ENCODE results near the gene PODXL2.

PODXL2 gene

DNA sequence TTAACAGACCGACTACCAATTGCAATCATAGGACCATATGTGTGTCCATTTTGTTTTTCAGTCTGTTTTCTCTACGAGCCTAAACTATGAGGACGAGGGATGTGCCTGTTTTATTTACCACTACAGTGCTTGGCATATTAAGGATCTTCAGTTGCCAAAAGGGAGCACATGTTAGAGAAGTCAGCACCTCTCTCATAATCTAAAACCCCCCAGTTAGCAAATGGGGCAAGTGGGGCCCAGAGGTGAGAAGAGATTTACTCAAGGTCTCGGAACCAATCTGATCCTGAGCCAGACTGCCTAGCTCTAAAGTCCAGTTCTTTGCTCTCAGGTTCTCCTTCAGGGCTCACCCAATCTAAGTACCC lies 578 bp upstream of the PODXL2 start:
- no peak for DNase-seq (ENCODE audit: low read depth in 2 of 3, low spot score in 1 of 3)

DNA sequence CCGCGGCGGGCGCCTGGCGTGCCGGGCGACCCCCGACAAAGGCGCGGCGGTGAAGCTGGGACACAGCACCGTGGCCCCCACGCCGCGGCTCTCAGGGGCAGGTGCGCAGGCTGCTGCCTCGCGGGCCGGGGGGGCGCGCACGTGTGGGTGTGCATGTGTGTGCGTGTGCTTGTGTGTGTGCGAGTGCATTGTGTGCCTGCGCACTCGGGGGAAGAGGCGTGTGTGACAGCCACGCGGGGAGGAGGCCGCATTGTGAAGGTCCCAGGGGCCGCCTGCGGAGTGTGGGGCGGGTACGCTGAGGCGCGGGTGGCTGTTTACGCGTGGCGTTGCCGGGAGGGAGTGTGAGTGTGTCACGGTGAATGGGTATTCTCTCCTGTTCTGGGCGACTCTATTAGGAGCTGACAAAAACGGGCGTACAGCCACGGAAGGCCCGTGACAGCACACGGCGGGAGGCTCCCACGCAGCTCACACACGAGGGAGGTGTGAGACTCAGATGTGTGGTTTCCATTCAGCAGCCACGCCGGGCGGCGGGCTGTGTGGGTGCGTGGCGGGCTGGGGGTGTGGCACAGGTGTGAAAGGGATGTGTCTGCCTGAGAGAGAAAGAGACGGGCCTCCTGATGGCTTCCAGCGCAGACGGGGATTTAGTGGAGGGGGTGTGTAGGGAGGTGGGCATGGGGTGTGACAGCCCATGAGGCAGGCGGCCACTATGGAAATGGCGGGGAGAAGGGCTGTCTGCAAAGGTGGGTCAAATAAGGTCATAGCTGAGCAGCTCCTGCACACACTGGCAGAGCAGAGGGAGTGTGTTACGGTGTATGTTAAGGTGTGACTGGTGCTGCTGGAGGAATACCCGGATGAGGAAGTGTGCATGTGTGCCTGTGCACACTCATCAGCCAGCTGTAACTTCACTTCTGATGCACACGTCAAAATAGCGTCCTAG lies 750 bp downstream of the PODXL2 start:
- DNase-seq (ENCODE audit: low read depth in 2 of 3, low spot score in 1 of 3) = no peak

DNA sequence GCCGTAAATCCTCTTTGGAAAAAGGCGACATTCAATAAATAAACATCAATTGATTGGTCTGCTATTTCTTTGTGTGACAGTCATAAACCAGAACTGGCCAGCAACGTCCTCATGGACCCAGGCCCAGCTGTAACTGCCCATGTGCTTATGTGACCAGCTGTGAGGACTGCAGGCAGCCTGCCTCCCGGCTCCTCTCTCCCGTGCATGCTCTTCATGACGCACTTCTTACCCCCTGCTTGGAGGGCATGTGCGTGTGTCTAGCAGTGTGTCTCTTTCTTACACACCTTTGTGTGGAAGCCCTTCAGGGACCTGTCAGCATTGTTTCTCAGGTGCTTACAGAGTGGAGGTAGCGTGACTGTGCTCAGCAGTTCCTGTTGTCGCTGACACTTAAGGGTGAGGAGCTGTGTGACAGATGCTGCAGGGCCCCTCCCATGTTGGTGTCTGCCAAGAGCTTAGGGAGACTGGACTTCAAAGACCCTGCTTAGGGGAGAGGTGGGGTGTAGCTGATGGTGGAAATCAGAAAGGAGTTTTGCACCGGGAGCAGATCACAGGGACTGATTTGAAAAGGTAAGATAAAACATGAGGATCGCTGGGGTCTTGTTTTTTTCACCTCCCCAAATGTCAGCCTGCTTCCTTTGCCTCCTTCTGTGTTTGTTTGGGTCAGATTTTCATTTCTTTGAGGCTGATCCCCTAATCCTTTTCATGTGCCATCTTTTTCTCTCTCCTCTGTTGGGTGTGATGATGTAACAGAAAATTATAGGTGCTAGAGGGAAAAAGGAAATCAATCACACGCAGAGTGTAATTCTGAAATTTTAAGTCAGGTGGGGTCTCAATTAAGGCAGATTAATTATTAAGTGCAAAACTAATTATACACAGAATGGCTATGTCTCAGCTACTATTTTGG lies 2.1 kb downstream of the PODXL2 start:
- no peak for DNase-seq (ENCODE audit: low read depth in 2 of 3, low spot score in 1 of 3)

DNA sequence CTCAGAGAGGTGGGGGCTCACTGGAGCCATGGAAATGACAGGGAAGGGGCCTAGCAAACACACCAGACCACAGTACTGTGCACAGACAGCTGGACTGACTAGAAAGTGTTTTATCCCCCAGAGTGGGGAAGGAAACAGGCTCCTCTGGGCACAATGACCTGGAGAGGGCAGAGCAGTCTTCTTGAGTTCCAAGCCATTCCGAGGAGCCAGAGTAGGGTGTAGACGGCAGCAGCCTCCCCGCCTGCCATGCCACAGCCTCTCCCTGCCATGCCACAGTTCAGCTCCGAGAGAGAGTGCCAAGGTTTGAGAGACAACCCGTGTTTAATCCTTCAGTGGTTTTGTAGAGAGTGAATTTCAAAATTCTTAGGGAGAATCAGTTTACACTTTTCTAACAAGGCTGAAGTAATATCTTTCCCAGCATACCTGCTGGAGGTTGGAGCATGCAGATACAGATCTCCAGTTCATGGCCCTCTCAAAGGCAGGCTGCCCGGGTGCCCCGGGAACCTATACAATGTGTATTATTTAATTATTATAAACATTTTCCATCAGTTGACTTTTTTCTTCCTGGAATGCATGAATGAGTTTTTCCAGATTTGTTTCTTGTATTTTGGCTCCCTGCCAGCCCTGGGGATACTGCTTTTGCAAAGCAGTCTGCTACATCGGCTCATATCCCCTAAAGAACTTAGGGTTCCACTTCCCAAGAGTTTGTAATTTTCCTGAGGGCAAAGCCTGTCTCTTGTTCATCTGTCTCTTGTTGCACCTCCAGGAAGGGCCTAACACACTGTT lies 3.2 kb downstream of the PODXL2 start:
- no peak for DNase-seq (ENCODE audit: low read depth in 2 of 3, low spot score in 1 of 3)

DNA sequence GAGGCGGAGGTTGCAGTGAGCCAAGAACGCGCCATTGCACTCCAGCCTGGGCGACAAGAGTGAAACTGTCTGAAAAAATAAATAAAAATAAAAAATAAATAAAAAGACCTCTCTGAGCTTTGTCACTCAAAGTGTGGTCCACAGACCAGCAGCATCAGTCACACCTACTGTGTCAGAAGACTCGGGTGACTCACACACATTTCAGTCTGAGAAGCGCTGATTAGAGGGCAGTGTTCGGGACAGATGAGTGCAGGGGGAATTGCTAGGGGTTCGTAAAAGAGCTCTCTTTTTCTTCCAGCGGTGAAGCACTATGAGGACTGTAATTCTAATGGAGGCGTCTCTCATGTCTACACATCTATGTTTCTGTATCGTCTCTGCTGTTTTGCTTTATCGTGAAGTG lies 5.7 kb downstream of the PODXL2 start:
- DNase-seq (ENCODE audit: low read depth in 2 of 3, low spot score in 1 of 3) = no peak

DNA sequence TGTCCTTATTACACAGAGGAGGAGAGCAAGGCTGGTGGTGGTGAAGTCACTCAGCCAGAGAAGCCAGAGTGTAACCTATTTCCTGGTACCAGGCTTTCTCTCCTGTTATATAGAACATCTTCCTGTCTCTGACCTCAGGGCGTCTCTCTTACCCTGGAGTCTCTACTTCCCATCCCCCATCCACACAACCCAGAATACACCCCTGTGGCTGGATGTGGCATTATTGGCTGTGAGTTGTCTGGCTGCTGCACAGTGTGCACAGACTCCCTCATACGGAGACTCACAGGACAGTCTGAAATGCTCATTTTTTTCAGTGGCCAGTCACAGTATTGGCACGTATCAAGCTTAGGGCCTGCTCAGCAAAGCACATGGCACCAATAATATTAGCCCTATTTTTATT lies 8.6 kb downstream of the PODXL2 start:
- DNase-seq (ENCODE audit: low read depth in 2 of 3, low spot score in 1 of 3) = peak in 1 of 3 donors; percentile 10

DNA sequence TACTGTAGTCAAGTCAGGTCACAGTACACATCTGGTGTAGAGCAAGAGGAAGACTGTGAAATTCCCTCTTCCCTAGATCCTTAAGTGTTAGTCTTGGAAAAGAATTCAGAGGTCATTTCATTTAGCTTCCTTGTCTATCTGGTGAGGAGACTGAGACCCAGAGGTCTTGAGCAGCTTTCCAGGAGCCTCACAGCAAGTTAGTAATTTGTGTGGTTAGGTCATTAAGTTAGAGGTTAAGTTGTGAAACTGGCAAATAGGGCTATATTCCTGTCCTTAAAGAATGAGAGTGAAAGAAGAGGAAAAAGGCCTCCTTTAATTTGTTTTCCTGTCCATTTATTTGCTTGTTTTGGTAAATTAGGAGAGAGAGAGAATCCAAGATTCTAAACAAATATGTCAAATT lies 9.0 kb downstream of the PODXL2 start:
- DNase-seq (ENCODE audit: low read depth in 2 of 3, low spot score in 1 of 3) = no peak

DNA sequence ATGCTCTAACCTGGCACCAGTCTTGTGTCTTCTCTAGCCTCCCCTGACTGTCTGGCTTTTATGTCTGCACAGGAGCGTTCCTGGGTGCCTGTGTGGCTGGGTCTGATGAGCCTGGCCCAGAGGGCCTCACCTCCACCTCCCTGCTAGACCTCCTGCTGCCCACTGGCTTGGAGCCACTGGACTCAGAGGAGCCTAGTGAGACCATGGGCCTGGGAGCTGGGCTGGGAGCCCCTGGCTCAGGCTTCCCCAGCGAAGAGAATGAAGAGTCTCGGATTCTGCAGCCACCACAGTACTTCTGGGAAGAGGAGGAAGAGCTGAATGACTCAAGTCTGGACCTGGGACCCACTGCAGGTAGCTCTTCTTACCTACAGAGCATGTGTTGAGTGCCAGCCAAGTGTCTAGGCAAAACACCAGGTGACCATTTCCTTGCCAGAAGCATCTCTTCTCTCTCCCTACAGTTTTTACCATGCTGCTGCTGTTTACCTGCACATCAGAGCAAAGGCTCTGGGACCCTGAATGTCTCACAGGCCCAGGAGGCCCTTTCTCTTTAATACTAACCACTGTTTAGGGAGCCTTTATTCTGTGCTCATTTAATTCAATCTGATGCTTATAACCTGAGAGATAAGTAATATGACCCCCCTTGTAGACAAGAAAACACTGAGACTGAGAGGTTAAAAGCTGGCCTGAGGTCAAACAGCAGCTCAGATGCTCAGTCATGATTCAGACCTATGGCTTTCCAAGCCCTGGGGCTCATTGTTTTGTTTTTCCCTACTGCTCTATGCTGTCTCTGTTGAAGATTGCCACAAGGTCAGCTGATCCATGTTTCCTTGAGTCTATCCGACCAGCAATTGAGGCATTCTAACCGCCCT lies 10.4 kb downstream of the PODXL2 start:
- no peak for DNase-seq (ENCODE audit: low read depth in 2 of 3, low spot score in 1 of 3)

DNA sequence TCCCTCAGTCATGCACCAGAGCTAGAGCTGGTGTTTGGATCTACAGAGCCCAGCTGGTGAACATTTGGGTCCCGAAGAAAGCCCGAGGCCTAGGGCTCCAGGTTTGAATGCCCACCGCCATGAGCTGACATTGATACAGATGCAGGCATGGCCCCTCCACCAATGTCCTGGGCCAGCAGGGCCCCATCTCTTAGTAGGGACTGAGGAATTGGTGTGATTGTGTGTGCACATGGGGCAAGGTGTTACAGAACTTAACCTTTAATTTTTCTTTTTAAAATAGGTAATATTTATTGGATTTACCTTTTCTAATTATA lies 11.0 kb downstream of the PODXL2 start:
- no peak for DNase-seq (ENCODE audit: low read depth in 2 of 3, low spot score in 1 of 3)

DNA sequence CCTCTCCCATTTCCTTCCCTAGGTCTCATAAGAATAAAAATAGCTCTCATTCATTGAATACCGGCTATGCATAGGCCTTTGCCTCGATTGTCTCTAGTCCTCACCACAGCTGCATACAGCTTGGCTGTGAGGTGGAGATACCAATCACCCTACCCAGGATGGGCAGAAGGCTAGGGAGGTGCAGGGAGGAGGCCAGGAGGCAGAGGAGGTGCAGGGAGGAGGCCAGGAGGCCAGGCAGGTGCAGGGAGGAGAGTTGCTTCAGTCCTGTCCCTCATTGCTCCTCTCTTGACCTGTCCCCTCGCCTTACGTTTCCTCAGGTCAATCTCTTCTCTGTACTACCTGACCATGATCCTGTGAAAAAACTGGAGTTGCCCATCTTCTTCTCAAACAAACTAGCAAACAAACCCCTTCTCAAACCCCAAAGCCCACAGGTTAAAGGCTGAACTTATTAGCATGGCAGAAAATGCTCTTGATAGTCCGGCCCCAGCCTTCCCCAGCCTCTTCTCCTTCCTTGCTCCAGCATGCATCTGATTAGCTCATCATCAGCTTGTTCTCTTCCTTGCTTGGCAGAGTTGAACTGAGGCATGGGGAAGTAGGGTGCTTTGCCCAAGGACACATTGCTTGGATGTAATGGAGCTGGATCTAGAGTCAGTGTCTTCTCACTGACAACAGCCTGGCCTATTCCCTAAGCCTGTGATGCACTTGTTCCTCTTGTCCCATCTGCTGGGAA lies 15.8 kb downstream of the PODXL2 start:
- no peak for DNase-seq (ENCODE audit: low read depth in 2 of 3, low spot score in 1 of 3)

DNA sequence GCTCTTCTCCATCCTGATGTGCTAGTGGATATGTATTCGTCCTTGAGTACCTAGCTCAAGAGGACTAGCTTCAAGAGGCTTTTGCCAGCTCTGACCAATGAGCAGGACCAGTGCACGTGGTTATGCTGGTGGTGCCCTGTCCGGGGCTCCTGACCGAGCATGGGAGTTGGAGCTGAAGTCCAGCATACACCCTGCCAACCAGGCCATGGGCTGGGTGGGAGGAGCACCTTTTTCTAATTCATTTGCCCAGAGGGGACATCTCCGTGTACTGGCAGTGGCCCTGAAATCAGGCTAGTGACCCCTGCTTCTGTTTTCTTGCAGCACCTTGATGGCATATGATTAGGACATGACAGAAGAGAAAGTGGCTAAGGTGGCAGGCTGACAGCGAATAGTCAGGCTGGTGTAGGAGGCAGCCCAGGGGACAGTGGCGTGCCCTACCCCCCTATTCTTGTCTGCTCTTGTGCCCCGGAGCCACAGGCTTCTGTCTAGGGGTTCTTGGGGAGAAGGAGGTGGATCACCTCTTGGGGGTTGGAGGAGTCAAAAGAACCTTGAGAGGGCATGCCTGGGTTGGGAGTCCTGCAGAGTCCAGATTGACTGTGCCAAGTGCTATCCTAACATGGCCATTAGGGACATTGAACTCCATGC lies 16.5 kb downstream of the PODXL2 start:
- DNase-seq (ENCODE audit: low read depth in 2 of 3, low spot score in 1 of 3) = no peak

DNA sequence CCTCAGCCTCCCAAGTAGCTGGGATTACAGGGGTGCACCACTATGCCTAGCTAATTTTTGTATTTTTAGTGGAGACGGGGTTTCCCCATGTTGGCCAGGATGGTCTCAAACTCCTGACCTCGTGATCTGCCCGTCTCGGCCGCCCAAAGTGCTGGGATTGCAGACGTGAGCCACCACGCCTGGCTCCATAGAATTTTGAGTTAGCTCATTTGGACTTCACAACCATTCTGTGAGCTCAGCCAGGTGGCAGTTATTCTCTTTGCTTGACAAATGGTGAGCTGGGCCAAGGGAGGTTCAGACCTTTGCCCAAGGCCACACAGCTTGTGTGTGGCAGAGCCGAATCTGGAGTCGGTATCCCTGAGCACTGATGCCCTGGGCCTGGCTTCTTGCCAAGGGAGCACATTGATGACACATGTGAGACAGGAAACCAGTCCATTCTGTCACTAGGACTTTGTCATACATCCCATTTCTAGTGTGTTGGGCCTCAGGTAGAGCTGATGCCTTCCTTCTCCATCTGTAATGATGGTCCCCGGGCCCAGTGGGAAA lies 17.6 kb downstream of the PODXL2 start:
- DNase-seq (ENCODE audit: low read depth in 2 of 3, low spot score in 1 of 3) = no peak

DNA sequence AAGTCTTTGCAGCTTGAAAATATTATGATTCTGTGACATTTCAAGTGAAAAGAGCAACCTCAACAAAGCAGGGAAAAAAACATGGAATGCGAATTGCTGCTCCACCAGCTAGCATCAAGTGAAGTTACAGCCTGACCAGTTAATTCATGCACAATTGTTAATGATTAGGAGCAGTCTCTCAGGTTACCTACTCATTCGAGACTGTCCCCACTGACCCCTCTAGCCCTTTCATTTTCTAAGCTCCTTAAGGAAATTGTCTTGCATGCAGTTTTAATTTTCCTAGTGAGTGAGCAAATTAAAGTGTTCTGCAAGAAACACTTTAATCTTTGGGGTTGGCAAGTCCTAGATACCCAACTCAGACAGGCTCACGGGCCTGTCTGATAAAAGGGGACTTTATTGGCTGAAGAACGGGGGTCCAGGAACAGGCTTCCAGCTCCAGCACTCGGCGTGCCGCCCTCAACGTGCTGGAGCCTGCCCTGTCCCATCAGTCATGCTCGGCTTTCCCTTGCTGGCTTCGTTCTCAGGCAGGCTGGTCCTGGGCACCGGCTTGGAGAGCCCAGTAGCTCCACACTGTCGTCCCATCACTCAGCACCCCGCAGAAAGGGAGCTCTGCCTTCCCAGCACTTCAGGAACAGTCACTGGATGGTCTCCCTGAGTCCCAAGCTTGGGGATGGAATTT lies 18.3 kb downstream of the PODXL2 start:
- no peak for DNase-seq (ENCODE audit: low read depth in 2 of 3, low spot score in 1 of 3)

DNA sequence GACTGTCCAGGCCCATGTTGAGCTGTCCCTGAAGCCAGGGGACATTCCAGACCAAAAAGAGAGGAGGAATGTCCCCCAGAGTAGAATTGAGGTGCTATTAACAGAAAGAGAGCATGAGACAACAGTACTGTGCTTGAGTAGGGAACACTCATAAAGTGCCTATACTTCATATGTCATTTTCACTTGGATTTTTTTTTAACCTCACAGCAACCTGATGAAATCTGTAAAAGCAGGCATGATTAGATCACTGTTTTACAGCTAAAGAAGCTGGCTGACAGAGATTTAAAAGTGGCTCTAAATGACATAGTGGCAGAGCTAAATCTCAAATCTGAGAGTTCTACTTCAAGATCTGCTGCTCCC lies 18.8 kb downstream of the PODXL2 start:
- no peak for DNase-seq (ENCODE audit: low read depth in 2 of 3, low spot score in 1 of 3)

DNA sequence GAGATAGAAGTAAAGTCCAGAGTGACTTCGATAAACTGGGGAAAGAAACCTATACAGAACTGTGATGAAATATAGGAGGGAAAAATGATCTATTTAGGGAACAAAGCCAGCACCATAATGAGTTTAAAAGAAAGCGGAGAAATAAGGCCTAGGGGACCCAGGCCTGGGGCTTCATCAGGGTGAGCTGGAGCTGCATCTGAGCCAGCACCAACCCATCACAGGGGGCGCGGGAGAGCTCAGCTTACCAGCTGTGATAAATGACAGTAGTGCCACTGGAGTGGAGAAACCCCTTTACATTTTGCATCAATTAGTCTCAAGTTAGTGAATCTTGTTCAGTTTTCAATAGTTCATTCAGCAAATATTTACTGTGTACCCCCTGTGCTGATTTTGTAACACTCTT lies 21.3 kb downstream of the PODXL2 start:
- DNase-seq (ENCODE audit: low read depth in 2 of 3, low spot score in 1 of 3) = no peak

DNA sequence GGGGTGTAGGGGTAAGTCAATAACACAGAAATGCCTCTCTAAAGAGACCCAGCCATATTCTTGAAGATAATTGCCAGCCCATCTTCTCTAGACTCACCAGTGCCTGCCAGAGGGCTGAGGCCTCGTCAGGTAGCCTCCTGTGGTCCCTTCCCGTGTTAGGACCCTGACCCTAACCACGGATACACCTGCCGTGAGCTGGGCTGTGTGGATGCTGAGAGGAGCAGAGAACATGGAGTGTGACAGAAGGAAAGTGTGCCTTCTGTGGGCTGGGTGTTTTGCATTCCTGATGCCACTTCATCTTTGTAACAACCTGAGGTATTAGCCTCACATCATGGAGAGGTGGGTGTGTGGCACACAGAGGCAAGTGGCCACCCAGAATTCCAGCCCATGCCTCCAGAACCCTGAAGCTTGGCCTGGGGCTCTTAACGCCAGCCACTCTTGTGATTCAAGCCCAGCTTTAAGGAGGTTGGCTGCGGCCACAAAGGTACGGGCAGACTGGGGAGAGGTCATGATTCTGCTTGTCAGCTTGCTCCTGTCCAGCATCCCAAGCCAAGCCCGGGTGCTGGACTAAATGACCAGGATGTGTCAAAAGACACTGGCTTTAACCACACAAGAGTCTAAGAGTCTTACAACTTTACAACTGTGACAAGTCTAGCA lies 22.7 kb downstream of the PODXL2 start:
- DNase-seq (ENCODE audit: low read depth in 2 of 3, low spot score in 1 of 3) = no peak

DNA sequence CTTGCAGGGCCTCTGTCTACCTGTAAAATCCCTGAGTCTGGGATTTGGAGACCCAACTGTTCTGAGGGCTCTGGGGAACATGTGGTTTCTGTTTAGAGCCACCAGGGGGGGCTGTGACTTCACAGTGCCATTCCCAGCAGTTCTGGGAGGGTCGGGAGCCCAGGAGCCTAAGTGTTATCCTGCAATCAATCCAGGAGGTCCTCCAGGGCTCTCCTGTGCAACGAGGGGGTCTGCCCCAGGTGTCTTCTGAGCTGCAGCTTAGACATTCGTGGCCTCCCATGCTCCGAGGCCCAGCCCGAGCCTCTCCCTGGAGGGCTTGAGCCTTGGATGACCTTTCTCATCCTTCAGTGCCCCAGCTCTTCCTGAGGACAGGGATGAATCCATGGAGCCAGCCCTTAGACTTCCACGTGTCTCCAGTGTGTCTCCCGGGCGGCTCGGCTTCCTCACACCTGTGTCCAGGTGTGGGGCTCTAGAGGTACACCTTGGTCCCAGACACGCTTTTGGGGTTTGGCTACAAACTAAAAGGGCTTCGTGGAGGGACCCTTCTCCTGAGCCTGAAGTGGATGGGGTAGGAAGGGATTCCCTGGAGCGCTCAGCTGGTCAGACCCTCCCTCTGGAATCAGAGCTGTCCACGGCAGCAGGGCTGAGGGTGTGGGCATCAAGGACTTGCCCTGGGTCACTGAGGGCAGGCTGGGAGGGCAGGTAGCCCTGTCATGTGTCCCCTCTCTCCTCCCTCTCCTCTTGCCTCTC lies 23.4 kb downstream of the PODXL2 start:
- no peak for DNase-seq (ENCODE audit: low read depth in 2 of 3, low spot score in 1 of 3)
